Parathyroid adenoma (tissue), 2 donors: ENCODE measurements around the gene ENC1.
"Not testable (repeated sequence)": the region's sequence is repeated elsewhere in the genome, so short reads cannot be mapped to it uniquely, and the experiment has no call there.

ENCODE experiments used
- H2AFZ ChIP-seq: fragments of 300-600 bp; sonication (generic); one replicate; pipeline ENCODE4 v1.7.0; 2017; ENCODE audit warnings: antibody characterized with exemption, mild to moderate bottlenecking
- H3K27ac ChIP-seq: fragments of 300-600 bp; sonication (generic); one replicate; pipeline ENCODE4 v1.7.0; 2017
- H3K27me3 ChIP-seq: fragments of 300-600 bp; sonication (generic); one replicate; pipeline ENCODE4 v1.7.0; 2017; ENCODE audit warnings: low read length; ENCODE audit not compliant: control insufficient read depth, insufficient read depth
- H3K36me3 ChIP-seq: fragments of 300-600 bp; sonication (generic); one replicate; pipeline ENCODE4 v1.7.0; 2017; ENCODE audit warnings: low read length; ENCODE audit not compliant: control insufficient read depth, insufficient read depth
- H3K4me1 ChIP-seq: fragments of 300-600 bp; sonication (generic); one replicate; pipeline ENCODE4 v1.7.0; 2017; ENCODE audit warnings: control low read depth
- H3K4me2 ChIP-seq: fragments of 300-600 bp; sonication (generic); one replicate; pipeline ENCODE4 v1.7.0; 2017; ENCODE audit warnings: low read length
- H3K4me3 ChIP-seq: fragments of 300-600 bp; sonication (generic); one replicate; pipeline ENCODE4 v1.7.0; 2017; ENCODE audit warnings: low read depth, low read length
- H3K79me2 ChIP-seq: fragments of 300-600 bp; sonication (generic); one replicate; pipeline ENCODE4 v1.7.0; 2017; ENCODE audit warnings: control low read depth
- H3K9ac ChIP-seq: fragments of 300-600 bp; sonication (generic); one replicate; pipeline ENCODE4 v1.7.0; 2017; ENCODE audit warnings: mild to moderate bottlenecking
- H3K9me3 ChIP-seq: fragments of 300-600 bp; sonication (generic); one replicate; pipeline ENCODE4 v1.7.0; 2017; ENCODE audit warnings: low read length; ENCODE audit not compliant: control insufficient read depth
- CTCF ChIP-seq: fragments of 300-600 bp; sonication (generic); IDR thresholded peaks from one replicate; pipeline ENCODE4 v1.7.0; 2017; ENCODE audit warnings: antibody characterized with exemption, mild to moderate bottlenecking
- donor health status: primary hyperparathyroidism.

The ENC1 gene

GRCh38 chr5:74679966-74680365 lies 39.4 kb upstream of the ENC1 start:
- no peak overlapping the region for H3K4me3 ChIP-seq
- H3K4me1 ChIP-seq: no peaks in the 10 kb centered on the region
- no peaks in the 10 kb centered on the region for H3K79me2 ChIP-seq
- no peaks in the 10 kb centered on the region for H3K27me3 ChIP-seq
- H3K27ac ChIP-seq: no peak overlapping the region
- no peak overlapping the region for H3K4me2 ChIP-seq
- no peak for TF ChIP-seq CTCF
- H2AFZ ChIP-seq: no peak overlapping the region
- H3K36me3 ChIP-seq: no peaks in the 10 kb centered on the region
- no peak overlapping the region for H3K9ac ChIP-seq
- no peaks in the 10 kb centered on the region for H3K9me3 ChIP-seq

- H3K4me2 ChIP-seq, H3K4me1 ChIP-seq, H3K79me2 ChIP-seq, H3K9me3 ChIP-seq, H3K27ac ChIP-seq, H3K9ac ChIP-seq, H3K27me3 ChIP-seq, H3K36me3 ChIP-seq, H3K4me3 ChIP-seq, H2AFZ ChIP-seq: not testable (repeated sequence)
These were observed 38.8 kb upstream of the ENC1 start for GRCh38 chr5:74679300-74679699.

GRCh38 chr5:74678123-74678522 lies 37.6 kb upstream of the ENC1 start:
- H3K36me3 ChIP-seq, H3K79me2 ChIP-seq, H3K4me1 ChIP-seq, H3K9me3 ChIP-seq, H2AFZ ChIP-seq, H3K27ac ChIP-seq, H3K9ac ChIP-seq, H3K4me3 ChIP-seq, H3K4me2 ChIP-seq, H3K27me3 ChIP-seq: not testable (repeated sequence)

GRCh38 chr5:74676466-74676865 lies 35.9 kb upstream of the ENC1 start:
- not testable (repeated sequence) for H3K4me1 ChIP-seq, H3K9ac ChIP-seq, H3K36me3 ChIP-seq, H3K4me2 ChIP-seq, H3K27me3 ChIP-seq, H3K9me3 ChIP-seq, H3K79me2 ChIP-seq, H3K4me3 ChIP-seq, H2AFZ ChIP-seq, H3K27ac ChIP-seq

- H3K27me3 ChIP-seq: no peaks in the 10 kb centered on the region
- no peaks in the 10 kb centered on the region for H3K36me3 ChIP-seq
- H3K9me3 ChIP-seq: no peaks in the 10 kb centered on the region
- peak; percentile 69 for TF ChIP-seq CTCF
- peak overlapping the region; percentile 7 for H3K27ac ChIP-seq
- H3K4me3 ChIP-seq: no peak overlapping the region
- H3K9ac ChIP-seq: no peak overlapping the region
- no peaks in the 10 kb centered on the region for H3K79me2 ChIP-seq
- peak overlapping the region; percentile 84 for H2AFZ ChIP-seq
- H3K4me2 ChIP-seq: no peak overlapping the region
- H3K4me1 ChIP-seq: peaks cover 6% of the 10 kb centered on the region
These were observed 32.7 kb upstream of the ENC1 start for GRCh38 chr5:74673011-74673790.

DNA sequence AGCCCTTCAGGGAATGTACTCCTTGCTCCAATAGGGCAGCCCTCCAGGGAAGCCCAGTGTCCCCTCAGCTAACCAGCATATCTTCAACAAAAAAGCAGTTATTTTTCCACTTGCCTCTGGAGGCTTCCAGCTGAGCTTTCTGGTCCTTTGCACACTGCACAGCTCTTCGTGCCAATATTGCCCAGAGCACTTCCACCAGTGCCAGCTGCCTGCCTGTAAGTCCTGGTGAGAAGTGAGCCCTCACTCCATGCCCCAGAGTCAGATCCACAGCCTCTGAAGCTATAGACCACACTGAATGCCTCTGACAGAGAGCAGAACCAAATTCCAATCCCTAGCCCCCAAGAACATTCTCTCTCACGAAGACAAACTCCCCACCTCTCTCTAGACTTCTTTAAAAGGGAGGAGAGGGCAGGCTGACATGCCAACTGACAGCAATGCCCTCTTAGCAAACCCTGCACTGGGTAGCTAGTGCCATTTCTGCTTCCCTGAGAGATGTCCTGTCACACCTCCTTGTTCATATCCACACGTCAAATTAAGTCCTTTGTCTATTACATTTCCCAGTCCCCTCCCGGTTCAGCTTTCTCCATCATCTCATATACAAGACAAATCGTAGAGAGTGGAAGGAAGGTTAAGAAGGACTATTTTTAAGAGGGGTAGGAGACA lies 31.8 kb upstream of the ENC1 start:
- Histone ChIP-seq H3K4me1 (peaks cover 6% of the 10 kb centered on the region), H3K9me3 (no peaks in the 10 kb centered on the region), H3K4me2 (no peak overlapping the region), H3K9ac (no peak overlapping the region), H3K27me3 (no peaks in the 10 kb centered on the region), H2AFZ (no peak overlapping the region), H3K36me3 (no peaks in the 10 kb centered on the region), H3K79me2 (no peaks in the 10 kb centered on the region), H3K4me3 (no peak overlapping the region), H3K27ac (no peak overlapping the region)
- no peak for TF ChIP-seq CTCF
